Panc1 (cell line): Measurements from ENCODE around the gene STPG3. TPM values are rescaled to one million over a fixed set of nuclear protein-coding genes. Genes with fewer than 3 reads are reported as not detected.

Experiments used
- ATAC-seq: fragments of 200-7000 bp; cut with Tn5 transposase; 2 replicates; pipeline ENCODE4 v1.9.1; 2020; ENCODE audit warnings: mild to moderate bottlenecking, moderate library complexity
- BruUV-seq: library from RNA; stranded (reverse); fragments of 400-500 nt; replicated peaks from 2 replicates; lab custom pipeline; 2021; lab: Mats Ljungman, UMichigan
- CTCF ChIA-PET: fragments of 300-600 bp; sonication (Branson Sonifier 250); formaldehyde crosslinking; loops from one replicate; lab custom pipeline; 2022; ENCODE audit warnings: antibody characterized with exemption; lab: Charles Lee
- POLR2A ChIA-PET: fragments of 300-600 bp; sonication (Branson Sonifier 250); formaldehyde crosslinking; loops from one replicate; lab custom pipeline; 2022; ENCODE audit warnings: antibody characterized with exemption; lab: Charles Lee
- DNase-seq: peaks from one replicate; pipeline ENCODE4 v3.0.0-alpha.2; 2010; ENCODE audit warnings: low read depth, low spot score
- H3K27ac ChIP-seq: 2 replicates; pipeline ENCODE4 v1.5.1; 2011; ENCODE audit warnings: mild to moderate bottlenecking, low read length, inconsistent platforms
- H3K27me3 ChIP-seq: fragments of 200-500 bp; sonication (Bioruptor generic); 2 replicates; pipeline ENCODE4 v1.6.0; 2014; ENCODE audit warnings: low read length, inconsistent platforms; ENCODE audit not compliant: control insufficient read depth, insufficient read depth
- H3K36me3 ChIP-seq: fragments of 200-500 bp; sonication (Bioruptor generic); 2 replicates; pipeline ENCODE4 v1.5.1; 2014; ENCODE audit warnings: inconsistent platforms, mild to moderate bottlenecking, low read length, moderate library complexity; ENCODE audit not compliant: control insufficient read depth, insufficient read depth
- H3K4me1 ChIP-seq: 2 replicates; pipeline ENCODE4 v1.5.1; 2011; ENCODE audit warnings: inconsistent platforms, mild to moderate bottlenecking, low read length, moderate library complexity; ENCODE audit not compliant: control insufficient read depth, insufficient read depth
- H3K4me3 ChIP-seq, 2 experiments: 2 replicates each; pipeline ENCODE4 v1.5.1; 2011 to 2012; ENCODE audit warnings: low read depth in 2 of 2, low read length in 2 of 2, mild to moderate bottlenecking in 2 of 2, inconsistent platforms in 1 of 2, moderate library complexity in 1 of 2
- H3K9me3 ChIP-seq: fragments of 200-500 bp; sonication (Bioruptor generic); 2 replicates; pipeline ENCODE4 v1.5.1; 2014; ENCODE audit warnings: low read depth, mild to moderate bottlenecking, inconsistent platforms, low read length, moderate library complexity; ENCODE audit not compliant: control insufficient read depth, insufficient read depth
- POLR2AphosphoS5 ChIP-seq: IDR thresholded peaks from 2 replicates; pipeline ENCODE4 v1.6.1; 2012; ENCODE audit warnings: mild to moderate bottlenecking, low read depth, low read length, moderate library complexity
- SIN3A ChIP-seq: IDR thresholded peaks from 2 replicates; pipeline ENCODE4 v1.6.1; 2012; ENCODE audit warnings: low read depth, mild to moderate bottlenecking, low read length, moderate library complexity, borderline replicate concordance; ENCODE audit not compliant: insufficient read depth
- TCF7L2 ChIP-seq: IDR thresholded peaks from 2 replicates; pipeline ENCODE4 v1.6.1; 2011; ENCODE audit warnings: mild to moderate bottlenecking, low read depth, low read length, inconsistent platforms
- in situ Hi-C: cut with HindIII; loops from 2 replicates; pipeline ENCODE4 v1.10.0; 2016; ENCODE audit warnings: low sequenced_read_pairs, low pct_unique_long_range_greater_than_20kb
- intact Hi-C: fragments of 100-400 bp; cut with micrococcal nuclease; formaldehyde crosslinking; loops from one replicate; pipeline ENCODE4 v1.10.0; 2022; ENCODE audit not compliant: unreplicated experiment
- total RNA-seq: library from RNA; stranded (reverse); gene quantifications from one replicate; pipeline ENCODE4 v1.2.1, GENCODE V29; 2021; ENCODE audit not compliant: unreplicated experiment
- TF ChIP-seq, protein P1 (sequence below): fragments of 450-650 bp; IDR thresholded peaks from 2 replicates; pipeline ENCODE4 v1.5.1; 2017; ENCODE audit warnings: mild to moderate bottlenecking
- TF ChIP-seq, protein P2 (sequence below), 2 experiments: IDR thresholded peaks; 2 replicates each; pipeline ENCODE4 v1.6.1; 2011 to 2012; ENCODE audit warnings: low read depth in 2 of 2, control low read depth in 1 of 2, low read length in 1 of 2, mild to moderate bottlenecking in 1 of 2, moderate library complexity in 1 of 2; ENCODE audit not compliant: insufficient read depth in 1 of 2

STPG3 gene
- total RNA-seq, 1 experiment from 2014 or later, result 0.26 TPM

DNA sequence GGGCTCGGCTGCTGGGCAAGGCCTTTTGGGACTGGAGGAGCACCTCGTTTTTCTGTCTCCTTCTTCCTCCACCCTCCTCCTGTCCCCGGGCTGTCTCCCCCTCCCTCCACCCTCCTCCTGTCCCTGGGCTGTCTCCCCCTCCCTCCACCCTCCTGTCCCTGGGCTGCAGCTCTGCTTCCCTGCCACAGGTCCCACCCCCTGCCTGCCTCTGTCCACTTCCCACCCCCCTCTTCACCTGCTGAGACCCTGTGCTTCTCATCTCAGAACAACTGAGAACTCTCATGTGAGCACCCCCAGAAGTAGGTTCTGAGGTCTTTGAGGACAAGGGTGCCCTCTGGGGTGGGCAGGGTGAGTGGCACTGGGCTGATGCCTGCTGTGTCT, 20.6 kb downstream of the STPG3 start:
- Histone ChIP-seq H3K4me1 (peaks cover 9% of the 10 kb centered on the region), H3K36me3 (no peaks in the 10 kb centered on the region; the same call in 1 of the 2 replicates), H3K27ac (no peak overlapping the region), H3K27me3 (no peaks in the 10 kb centered on the region), H3K9me3 (no peaks in the 10 kb centered on the region), H3K4me3 (no peak overlapping the region)
- no peak for ATAC-seq
- BruUV-seq, result no TSS peak
- ChIA-PET POLR2A (no interaction called here), CTCF (no interaction called here)
- in situ Hi-C loops (no loop called here), intact Hi-C loops (no loop called here)
- TF ChIP-seq POLR2AphosphoS5 (no peak), SIN3A (no peak), TCF7L2 (no peak)
- TF ChIP-seq, protein P1, sequence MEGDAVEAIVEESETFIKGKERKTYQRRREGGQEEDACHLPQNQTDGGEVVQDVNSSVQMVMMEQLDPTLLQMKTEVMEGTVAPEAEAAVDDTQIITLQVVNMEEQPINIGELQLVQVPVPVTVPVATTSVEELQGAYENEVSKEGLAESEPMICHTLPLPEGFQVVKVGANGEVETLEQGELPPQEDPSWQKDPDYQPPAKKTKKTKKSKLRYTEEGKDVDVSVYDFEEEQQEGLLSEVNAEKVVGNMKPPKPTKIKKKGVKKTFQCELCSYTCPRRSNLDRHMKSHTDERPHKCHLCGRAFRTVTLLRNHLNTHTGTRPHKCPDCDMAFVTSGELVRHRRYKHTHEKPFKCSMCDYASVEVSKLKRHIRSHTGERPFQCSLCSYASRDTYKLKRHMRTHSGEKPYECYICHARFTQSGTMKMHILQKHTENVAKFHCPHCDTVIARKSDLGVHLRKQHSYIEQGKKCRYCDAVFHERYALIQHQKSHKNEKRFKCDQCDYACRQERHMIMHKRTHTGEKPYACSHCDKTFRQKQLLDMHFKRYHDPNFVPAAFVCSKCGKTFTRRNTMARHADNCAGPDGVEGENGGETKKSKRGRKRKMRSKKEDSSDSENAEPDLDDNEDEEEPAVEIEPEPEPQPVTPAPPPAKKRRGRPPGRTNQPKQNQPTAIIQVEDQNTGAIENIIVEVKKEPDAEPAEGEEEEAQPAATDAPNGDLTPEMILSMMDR, result no peak
- TF ChIP-seq, protein P2, sequence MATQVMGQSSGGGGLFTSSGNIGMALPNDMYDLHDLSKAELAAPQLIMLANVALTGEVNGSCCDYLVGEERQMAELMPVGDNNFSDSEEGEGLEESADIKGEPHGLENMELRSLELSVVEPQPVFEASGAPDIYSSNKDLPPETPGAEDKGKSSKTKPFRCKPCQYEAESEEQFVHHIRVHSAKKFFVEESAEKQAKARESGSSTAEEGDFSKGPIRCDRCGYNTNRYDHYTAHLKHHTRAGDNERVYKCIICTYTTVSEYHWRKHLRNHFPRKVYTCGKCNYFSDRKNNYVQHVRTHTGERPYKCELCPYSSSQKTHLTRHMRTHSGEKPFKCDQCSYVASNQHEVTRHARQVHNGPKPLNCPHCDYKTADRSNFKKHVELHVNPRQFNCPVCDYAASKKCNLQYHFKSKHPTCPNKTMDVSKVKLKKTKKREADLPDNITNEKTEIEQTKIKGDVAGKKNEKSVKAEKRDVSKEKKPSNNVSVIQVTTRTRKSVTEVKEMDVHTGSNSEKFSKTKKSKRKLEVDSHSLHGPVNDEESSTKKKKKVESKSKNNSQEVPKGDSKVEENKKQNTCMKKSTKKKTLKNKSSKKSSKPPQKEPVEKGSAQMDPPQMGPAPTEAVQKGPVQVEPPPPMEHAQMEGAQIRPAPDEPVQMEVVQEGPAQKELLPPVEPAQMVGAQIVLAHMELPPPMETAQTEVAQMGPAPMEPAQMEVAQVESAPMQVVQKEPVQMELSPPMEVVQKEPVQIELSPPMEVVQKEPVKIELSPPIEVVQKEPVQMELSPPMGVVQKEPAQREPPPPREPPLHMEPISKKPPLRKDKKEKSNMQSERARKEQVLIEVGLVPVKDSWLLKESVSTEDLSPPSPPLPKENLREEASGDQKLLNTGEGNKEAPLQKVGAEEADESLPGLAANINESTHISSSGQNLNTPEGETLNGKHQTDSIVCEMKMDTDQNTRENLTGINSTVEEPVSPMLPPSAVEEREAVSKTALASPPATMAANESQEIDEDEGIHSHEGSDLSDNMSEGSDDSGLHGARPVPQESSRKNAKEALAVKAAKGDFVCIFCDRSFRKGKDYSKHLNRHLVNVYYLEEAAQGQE (IDR thresholded peaks at IDR 0.05; ENCODE audit: insufficient read depth in 1 of 2, low read depth in 2 of 2, low read length in 1 of 2), result no peak
- no peak for DNase-seq

DNA sequence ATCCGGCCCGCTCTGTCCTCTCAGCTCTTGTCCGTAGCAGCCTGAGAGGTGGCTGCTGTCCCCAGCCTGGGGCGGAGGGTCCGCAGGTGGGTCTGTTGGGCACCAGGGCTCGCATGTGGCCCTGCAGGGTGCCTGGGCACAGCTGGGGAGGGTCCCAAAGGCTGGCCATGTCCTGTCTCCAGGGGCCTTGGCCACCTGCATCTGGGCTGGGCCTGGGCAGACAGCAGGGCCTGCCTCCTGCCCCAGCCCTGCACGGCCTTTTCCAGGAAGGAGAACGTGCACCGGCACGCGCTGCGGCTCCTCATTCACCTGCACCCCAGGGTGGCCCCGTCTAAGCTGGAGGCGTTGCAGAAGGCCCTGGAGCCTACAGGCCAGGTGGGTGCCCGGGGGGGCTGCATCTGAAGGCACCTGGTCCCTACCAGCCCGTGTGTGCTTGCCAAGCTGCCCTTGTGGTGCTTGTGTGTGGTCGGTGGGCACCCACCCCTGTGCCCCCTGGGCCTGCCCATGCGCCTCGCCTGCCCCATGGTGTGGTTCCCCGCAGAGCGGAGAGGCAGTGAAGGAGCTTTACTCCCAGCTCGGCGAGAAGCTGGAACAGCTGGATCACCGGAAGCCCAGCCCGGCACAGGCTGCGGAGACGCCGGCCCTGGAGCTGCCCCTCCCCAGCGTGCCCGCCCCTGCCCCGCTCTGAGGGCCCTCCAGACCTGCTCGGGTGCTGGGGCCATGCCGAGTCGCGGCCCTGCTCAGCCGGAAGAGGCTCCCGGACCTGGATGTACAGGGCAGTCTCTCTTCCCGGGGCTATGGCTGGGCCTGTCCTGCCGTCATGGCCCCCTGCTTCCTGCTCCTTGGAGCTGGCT, 21.4 kb downstream of the STPG3 start:
- Histone ChIP-seq H3K27me3 (no peaks in the 10 kb centered on the region), H3K9me3 (no peaks in the 10 kb centered on the region), H3K27ac (no peak overlapping the region), H3K4me3 (no peak overlapping the region), H3K36me3 (no peaks in the 10 kb centered on the region; the same call in 1 of the 2 replicates), H3K4me1 (peaks cover 13% of the 10 kb centered on the region)
- no TSS peak for BruUV-seq
- intact Hi-C loops, result no loop called here
- TF ChIP-seq, protein P2 (IDR thresholded peaks at IDR 0.05; ENCODE audit: insufficient read depth in 1 of 2, low read depth in 2 of 2, low read length in 1 of 2), result no peak
- TF ChIP-seq SIN3A (no peak), POLR2AphosphoS5 (no peak), TCF7L2 (no peak)
- TF ChIP-seq, protein P1, result no peak
- in situ Hi-C loops, result no loop called here
- ChIA-PET CTCF (no interaction called here), POLR2A (no interaction called here)
- no peak for DNase-seq
- no peak for ATAC-seq
